ENCODE results near the gene ARAP1.

Gene ARAP1

GRCh38 chr11:72741849-72742512 is 10.2 kb downstream of the ARAP1 start:
- DNase-seq, result no peak

- DNase-seq, result no peak
These were observed 10.8 kb downstream of the ARAP1 start for GRCh38 chr11:72741429-72741833.

- DNase-seq, result no peak
These were observed 11.4 kb downstream of the ARAP1 start for GRCh38 chr11:72740562-72741428.

GRCh38 chr11:72740060-72740424 is 12.2 kb downstream of the ARAP1 start:
- DNase-seq, result no peak

- no peak for DNase-seq
These were observed 12.8 kb downstream of the ARAP1 start for GRCh38 chr11:72739240-72740059.

GRCh38 chr11:72738199-72739141 is 13.7 kb downstream of the ARAP1 start:
- no peak for DNase-seq

GRCh38 chr11:72737336-72737735 is 14.9 kb downstream of the ARAP1 start:
- no peak for DNase-seq

GRCh38 chr11:72736452-72737069 is 15.6 kb downstream of the ARAP1 start:
- peak; percentile 37 to 85 (median 70) for DNase-seq

- DNase-seq, result no peak
These were observed 16.6 kb downstream of the ARAP1 start for GRCh38 chr11:72735495-72736027.

GRCh38 chr11:72732329-72732728 is 19.9 kb downstream of the ARAP1 start:
- DNase-seq, result no peak

- no peak for DNase-seq
These were observed 21.5 kb downstream of the ARAP1 start for GRCh38 chr11:72730737-72731136.

- no peak for DNase-seq
These were observed 22.0 kb downstream of the ARAP1 start for GRCh38 chr11:72730243-72730642.

- DNase-seq, result no peak
These were observed 24.7 kb downstream of the ARAP1 start for GRCh38 chr11:72727521-72727920.

- no peak for DNase-seq
These were observed 25.7 kb downstream of the ARAP1 start for GRCh38 chr11:72726266-72727220.

- DNase-seq, result no peak
These were observed 26.5 kb downstream of the ARAP1 start for GRCh38 chr11:72725724-72726028.

GRCh38 chr11:72724851-72725723 is 27.1 kb downstream of the ARAP1 start:
- DNase-seq, result peak; percentile 54 to 86 (median 77)

- no peak for DNase-seq
These were observed 28.1 kb downstream of the ARAP1 start for GRCh38 chr11:72724021-72724551.

- no peak for DNase-seq
These were observed 28.7 kb downstream of the ARAP1 start for GRCh38 chr11:72723508-72723907.
